ENCODE measurements around the gene RNF214. TPM values are rescaled to one million over a fixed set of nuclear protein-coding genes. Genes with fewer than 3 reads are reported as not detected.

The RNF214 gene
- total RNA-seq, 1 donor from 2014 or later = 43.0 TPM

GRCh38 chr11:117303646-117304315 lies 71.3 kb downstream of the RNF214 start:
- no peaks in the 10 kb centered on the region for H3K36me3 Mint-ChIP-seq (ENCODE audit: unreplicated experiment)
- TF ChIP-seq, protein P1, sequence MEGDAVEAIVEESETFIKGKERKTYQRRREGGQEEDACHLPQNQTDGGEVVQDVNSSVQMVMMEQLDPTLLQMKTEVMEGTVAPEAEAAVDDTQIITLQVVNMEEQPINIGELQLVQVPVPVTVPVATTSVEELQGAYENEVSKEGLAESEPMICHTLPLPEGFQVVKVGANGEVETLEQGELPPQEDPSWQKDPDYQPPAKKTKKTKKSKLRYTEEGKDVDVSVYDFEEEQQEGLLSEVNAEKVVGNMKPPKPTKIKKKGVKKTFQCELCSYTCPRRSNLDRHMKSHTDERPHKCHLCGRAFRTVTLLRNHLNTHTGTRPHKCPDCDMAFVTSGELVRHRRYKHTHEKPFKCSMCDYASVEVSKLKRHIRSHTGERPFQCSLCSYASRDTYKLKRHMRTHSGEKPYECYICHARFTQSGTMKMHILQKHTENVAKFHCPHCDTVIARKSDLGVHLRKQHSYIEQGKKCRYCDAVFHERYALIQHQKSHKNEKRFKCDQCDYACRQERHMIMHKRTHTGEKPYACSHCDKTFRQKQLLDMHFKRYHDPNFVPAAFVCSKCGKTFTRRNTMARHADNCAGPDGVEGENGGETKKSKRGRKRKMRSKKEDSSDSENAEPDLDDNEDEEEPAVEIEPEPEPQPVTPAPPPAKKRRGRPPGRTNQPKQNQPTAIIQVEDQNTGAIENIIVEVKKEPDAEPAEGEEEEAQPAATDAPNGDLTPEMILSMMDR (IDR thresholded peaks at IDR 0.05; ENCODE audit: partially characterized antibody, unreplicated experiment) = no peak
- H3K27ac Mint-ChIP-seq (ENCODE audit: unreplicated experiment) = no peak overlapping the region
- H3K27me3 Mint-ChIP-seq (ENCODE audit: unreplicated experiment) = peaks cover 3% of the 10 kb centered on the region
- H3K4me3 Mint-ChIP-seq (ENCODE audit: unreplicated experiment) = no peak overlapping the region
- no peak for DNase-seq
- H3K4me1 Mint-ChIP-seq (ENCODE audit: low read depth, unreplicated experiment) = peaks cover 24% of the 10 kb centered on the region
- peaks cover 10% of the 10 kb centered on the region for H3K9me3 Mint-ChIP-seq (ENCODE audit: unreplicated experiment)

- TF ChIP-seq, protein P1 (IDR thresholded peaks at IDR 0.05; ENCODE audit: partially characterized antibody, unreplicated experiment) = no peak
- H3K36me3 Mint-ChIP-seq (ENCODE audit: unreplicated experiment) = no peaks in the 10 kb centered on the region
- peaks cover 3% of the 10 kb centered on the region for H3K27me3 Mint-ChIP-seq (ENCODE audit: unreplicated experiment)
- H3K4me1 Mint-ChIP-seq (ENCODE audit: low read depth, unreplicated experiment) = peaks cover 13% of the 10 kb centered on the region
- peaks cover 6% of the 10 kb centered on the region for H3K9me3 Mint-ChIP-seq (ENCODE audit: unreplicated experiment)
- no peak for DNase-seq
- no peak overlapping the region for H3K4me3 Mint-ChIP-seq (ENCODE audit: unreplicated experiment)
- no peak overlapping the region for H3K27ac Mint-ChIP-seq (ENCODE audit: unreplicated experiment)
Measured at GRCh38 chr11:117305145-117305544, 72.7 kb downstream of the RNF214 start.

DNA sequence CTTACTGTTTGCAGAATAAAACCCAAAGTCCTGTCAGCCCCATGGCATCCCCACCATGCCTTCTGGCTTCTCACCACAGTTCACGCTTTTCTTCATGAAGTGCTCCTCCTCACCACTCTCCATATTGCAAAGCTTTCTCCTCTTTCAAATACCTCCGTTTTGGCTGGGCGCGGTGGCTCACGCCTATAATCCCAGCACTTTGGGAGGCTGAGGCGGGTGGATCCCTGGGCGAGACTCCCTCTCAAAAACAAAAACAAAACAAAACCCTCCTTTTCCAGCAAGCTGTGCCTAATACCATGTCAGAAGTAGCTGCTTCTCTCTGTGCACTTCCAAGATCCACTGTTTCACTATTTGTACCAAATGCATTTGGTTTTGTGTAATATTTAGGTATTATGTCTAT lies 76.8 kb downstream of the RNF214 start:
- no peaks in the 10 kb centered on the region for H3K36me3 Mint-ChIP-seq (ENCODE audit: unreplicated experiment)
- peaks cover 1% of the 10 kb centered on the region for H3K9me3 Mint-ChIP-seq (ENCODE audit: unreplicated experiment)
- TF ChIP-seq, protein P1 (IDR thresholded peaks at IDR 0.05; ENCODE audit: partially characterized antibody, unreplicated experiment) = no peak
- H3K4me3 Mint-ChIP-seq (ENCODE audit: unreplicated experiment) = no peak overlapping the region
- no peak for DNase-seq
- no peaks in the 10 kb centered on the region for H3K4me1 Mint-ChIP-seq (ENCODE audit: low read depth, unreplicated experiment)
- no peak overlapping the region for H3K27ac Mint-ChIP-seq (ENCODE audit: unreplicated experiment)
- peaks cover 2% of the 10 kb centered on the region for H3K27me3 Mint-ChIP-seq (ENCODE audit: unreplicated experiment)

- no peak overlapping the region for H3K4me3 Mint-ChIP-seq (ENCODE audit: unreplicated experiment)
- DNase-seq = no peak
- H3K27ac Mint-ChIP-seq (ENCODE audit: unreplicated experiment) = no peak overlapping the region
- H3K4me1 Mint-ChIP-seq (ENCODE audit: low read depth, unreplicated experiment) = peaks cover 9% of the 10 kb centered on the region
- peaks cover 4% of the 10 kb centered on the region for H3K27me3 Mint-ChIP-seq (ENCODE audit: unreplicated experiment)
- TF ChIP-seq, protein P1 (IDR thresholded peaks at IDR 0.05; ENCODE audit: partially characterized antibody, unreplicated experiment) = no peak
- peaks cover 1% of the 10 kb centered on the region for H3K9me3 Mint-ChIP-seq (ENCODE audit: unreplicated experiment)
- H3K36me3 Mint-ChIP-seq (ENCODE audit: unreplicated experiment) = no peaks in the 10 kb centered on the region
Measured at GRCh38 chr11:117313091-117313490, 80.6 kb downstream of the RNF214 start.

All from glutamatergic neuron (in vitro differentiated cells).